HUES6 (cell line): ENCODE results near the gene BMP8B.
"Not testable (repeated sequence)": the region's sequence is repeated elsewhere in the genome, so short reads cannot be mapped to it uniquely, and the experiment has no call there.

Experiments used
- H3K27ac ChIP-seq: 2 replicates; pipeline ENCODE4 v1.7.0; 2013; ENCODE audit warnings: low read depth, mild to moderate bottlenecking, low read length, inconsistent platforms
- H3K27me3 ChIP-seq: 2 replicates; pipeline ENCODE4 v1.6.1; 2013; ENCODE audit warnings: low read length; ENCODE audit not compliant: control insufficient read depth, insufficient read depth
- H3K36me3 ChIP-seq: 2 replicates; pipeline ENCODE4 v1.6.1; 2013; ENCODE audit warnings: low read length; ENCODE audit not compliant: control insufficient read depth, insufficient read depth
- H3K4me1 ChIP-seq: 2 replicates; pipeline ENCODE4 v1.6.1; 2013; ENCODE audit warnings: low read length; ENCODE audit not compliant: control insufficient read depth, insufficient read depth
- H3K4me3 ChIP-seq: 2 replicates; pipeline ENCODE4 v1.5.1; 2013; ENCODE audit warnings: low read depth, low read length
- H3K9ac ChIP-seq: one replicate; pipeline ENCODE4 v1.6.1; 2013; ENCODE audit warnings: mild to moderate bottlenecking, low read length
- H3K9me3 ChIP-seq: 2 replicates; pipeline ENCODE4 v1.6.1; 2013; ENCODE audit warnings: low read depth, low read length; ENCODE audit not compliant: control insufficient read depth, insufficient read depth

BMP8B gene

GRCh38 chr1:39777306-39777705 is 11.4 kb downstream of the BMP8B start:
- Histone ChIP-seq H3K27ac (no peak overlapping the region), H3K9ac (no peak overlapping the region), H3K4me1 (no peaks in the 10 kb centered on the region), H3K36me3 (no peaks in the 10 kb centered on the region), H3K9me3 (no peaks in the 10 kb centered on the region), H3K4me3 (no peak overlapping the region), H3K27me3 (peaks cover 47% of the 10 kb centered on the region)

GRCh38 chr1:39776886-39777285 is 11.8 kb downstream of the BMP8B start:
- H3K27me3 ChIP-seq = peaks cover 47% of the 10 kb centered on the region
- no peak overlapping the region for H3K27ac ChIP-seq
- H3K4me1 ChIP-seq = no peaks in the 10 kb centered on the region
- H3K9ac ChIP-seq = no peak overlapping the region
- H3K36me3 ChIP-seq = no peaks in the 10 kb centered on the region
- H3K9me3 ChIP-seq = no peaks in the 10 kb centered on the region
- H3K4me3 ChIP-seq = no peak overlapping the region

GRCh38 chr1:39776400-39776713 is 12.3 kb downstream of the BMP8B start:
- no peak overlapping the region for H3K4me3 ChIP-seq
- no peak overlapping the region for H3K27ac ChIP-seq
- no peaks in the 10 kb centered on the region for H3K4me1 ChIP-seq
- peaks cover 44% of the 10 kb centered on the region for H3K27me3 ChIP-seq
- H3K36me3 ChIP-seq = no peaks in the 10 kb centered on the region
- H3K9me3 ChIP-seq = no peaks in the 10 kb centered on the region
- no peak overlapping the region for H3K9ac ChIP-seq

- not testable (repeated sequence) for H3K9ac ChIP-seq, H3K4me3 ChIP-seq, H3K36me3 ChIP-seq, H3K27ac ChIP-seq, H3K9me3 ChIP-seq, H3K4me1 ChIP-seq
- H3K27me3 ChIP-seq = peaks cover 44% of the 10 kb centered on the region
Measured at GRCh38 chr1:39775676-39776399, 12.8 kb downstream of the BMP8B start.

GRCh38 chr1:39775141-39775540 is 13.5 kb downstream of the BMP8B start:
- not testable (repeated sequence) for H3K4me1 ChIP-seq, H3K4me3 ChIP-seq, H3K9ac ChIP-seq, H3K36me3 ChIP-seq, H3K27ac ChIP-seq, H3K9me3 ChIP-seq
- H3K27me3 ChIP-seq = peaks cover 40% of the 10 kb centered on the region

- not testable (repeated sequence) for H3K27ac ChIP-seq, H3K4me1 ChIP-seq, H3K36me3 ChIP-seq, H3K4me3 ChIP-seq, H3K9ac ChIP-seq, H3K9me3 ChIP-seq
- peaks cover 38% of the 10 kb centered on the region for H3K27me3 ChIP-seq
Measured at GRCh38 chr1:39773369-39773979, 15.2 kb downstream of the BMP8B start.

- H3K4me3 ChIP-seq = peak within 1 kb of the TSS; percentile 48
- not testable (repeated sequence) for H3K9me3 ChIP-seq, H3K9ac ChIP-seq, H3K36me3 ChIP-seq, H3K4me1 ChIP-seq, H3K27ac ChIP-seq
- peaks cover 29% of the 10 kb centered on the region for H3K27me3 ChIP-seq
Measured at GRCh38 chr1:39771022-39771532, 17.6 kb downstream of the BMP8B start, which contains the start of gene OXCT2. TSS of gene OXCT2 (minus strand) at chr1:39771348. CDS start at chr1:39771255, 93 bp downstream.

GRCh38 chr1:39770100-39771021 is 18.3 kb downstream of the BMP8B start:
- H3K9me3 ChIP-seq, H3K36me3 ChIP-seq, H3K27ac ChIP-seq, H3K9ac ChIP-seq, H3K4me1 ChIP-seq: not testable (repeated sequence)
- H3K27me3 ChIP-seq = peaks cover 28% of the 10 kb centered on the region
- H3K4me3 ChIP-seq = peak overlapping the region; percentile 48

GRCh38 chr1:39769502-39769901 is 19.2 kb downstream of the BMP8B start:
- not testable (repeated sequence) for H3K36me3 ChIP-seq, H3K4me1 ChIP-seq, H3K9me3 ChIP-seq, H3K9ac ChIP-seq, H3K27ac ChIP-seq, H3K4me3 ChIP-seq
- peaks cover 24% of the 10 kb centered on the region for H3K27me3 ChIP-seq

GRCh38 chr1:39766466-39766865 is 22.2 kb downstream of the BMP8B start:
- H3K4me3 ChIP-seq, H3K9ac ChIP-seq, H3K4me1 ChIP-seq, H3K27ac ChIP-seq, H3K36me3 ChIP-seq, H3K9me3 ChIP-seq: not testable (repeated sequence)
- H3K27me3 ChIP-seq = peaks cover 20% of the 10 kb centered on the region

- not testable (repeated sequence) for H3K27me3 ChIP-seq, H3K9ac ChIP-seq, H3K27ac ChIP-seq, H3K36me3 ChIP-seq, H3K4me1 ChIP-seq, H3K4me3 ChIP-seq
- peaks cover 17% of the 10 kb centered on the region; the same call in 1 of the 2 replicates for H3K9me3 ChIP-seq
Measured at GRCh38 chr1:39764512-39764911, 24.2 kb downstream of the BMP8B start.
